GM06990 (cell line): ENCODE data around the gene GSPT1.
"Not testable (repeated sequence)": the region's sequence is repeated elsewhere in the genome, so short reads cannot be mapped to it uniquely, and the experiment has no call there.

Experiments used
- DNase-seq: peaks from one replicate; pipeline ENCODE4 v3.0.0-alpha.2; 2011; ENCODE audit not compliant: insufficient read length; ENCODE audit errors: extremely low read depth
- H3K27me3 ChIP-seq: replicated peaks from 2 replicates; pipeline ENCODE4 v1.6.0; 2011; ENCODE audit warnings: low read length; ENCODE audit not compliant: control insufficient read depth, insufficient read depth
- H3K36me3 ChIP-seq: 2 replicates; pipeline ENCODE4 v1.5.1; 2011; ENCODE audit warnings: low read length; ENCODE audit not compliant: control insufficient read depth, insufficient read depth
- H3K4me3 ChIP-seq: replicated peaks from 2 replicates; pipeline ENCODE4 v1.5.1; 2011; ENCODE audit warnings: low read depth, mild to moderate bottlenecking, control low read depth, low read length
- TF ChIP-seq, protein P1 (sequence below): IDR thresholded peaks from 2 replicates; pipeline ENCODE4 v1.5.1; 2011; ENCODE audit warnings: low read length, control low read depth, mild to moderate bottlenecking, inconsistent platforms; ENCODE audit not compliant: insufficient read depth, poor library complexity, severe bottlenecking

Gene GSPT1

DNA sequence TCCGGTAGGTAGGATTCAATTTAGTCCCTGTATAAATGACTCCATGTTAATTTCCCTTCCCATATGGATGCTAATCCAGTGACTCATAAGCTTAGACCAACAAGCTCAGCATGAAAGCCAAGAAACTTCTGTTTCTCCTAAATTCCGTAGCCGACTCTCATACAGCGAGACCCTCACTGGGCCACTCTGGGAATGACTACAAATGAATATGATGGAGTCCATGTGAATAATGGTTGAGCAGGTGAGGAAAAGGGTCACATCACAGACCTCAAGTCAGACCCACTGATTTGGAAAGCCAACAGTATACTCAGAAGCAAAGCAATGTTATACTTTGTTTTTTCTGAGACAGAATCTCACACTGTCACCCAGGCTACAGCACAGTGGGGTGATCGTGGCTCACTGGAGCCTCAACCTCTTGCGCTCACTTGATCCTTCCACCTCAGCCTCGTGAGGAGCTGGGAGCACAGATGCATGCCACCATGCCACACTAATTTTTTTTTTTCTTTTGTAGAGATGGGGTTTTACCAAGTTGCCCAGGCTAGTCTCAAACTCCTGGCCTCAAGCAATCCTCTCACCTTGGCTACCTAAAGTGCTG is 79.0 kb downstream of the GSPT1 start:
- TF ChIP-seq, protein P1, sequence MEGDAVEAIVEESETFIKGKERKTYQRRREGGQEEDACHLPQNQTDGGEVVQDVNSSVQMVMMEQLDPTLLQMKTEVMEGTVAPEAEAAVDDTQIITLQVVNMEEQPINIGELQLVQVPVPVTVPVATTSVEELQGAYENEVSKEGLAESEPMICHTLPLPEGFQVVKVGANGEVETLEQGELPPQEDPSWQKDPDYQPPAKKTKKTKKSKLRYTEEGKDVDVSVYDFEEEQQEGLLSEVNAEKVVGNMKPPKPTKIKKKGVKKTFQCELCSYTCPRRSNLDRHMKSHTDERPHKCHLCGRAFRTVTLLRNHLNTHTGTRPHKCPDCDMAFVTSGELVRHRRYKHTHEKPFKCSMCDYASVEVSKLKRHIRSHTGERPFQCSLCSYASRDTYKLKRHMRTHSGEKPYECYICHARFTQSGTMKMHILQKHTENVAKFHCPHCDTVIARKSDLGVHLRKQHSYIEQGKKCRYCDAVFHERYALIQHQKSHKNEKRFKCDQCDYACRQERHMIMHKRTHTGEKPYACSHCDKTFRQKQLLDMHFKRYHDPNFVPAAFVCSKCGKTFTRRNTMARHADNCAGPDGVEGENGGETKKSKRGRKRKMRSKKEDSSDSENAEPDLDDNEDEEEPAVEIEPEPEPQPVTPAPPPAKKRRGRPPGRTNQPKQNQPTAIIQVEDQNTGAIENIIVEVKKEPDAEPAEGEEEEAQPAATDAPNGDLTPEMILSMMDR: no peak
- H3K36me3 ChIP-seq: peaks cover 23% of the 10 kb centered on the region
- no peak overlapping the region for H3K4me3 ChIP-seq
- H3K27me3 ChIP-seq: no peaks in the 10 kb centered on the region
- DNase-seq: no peak

DNA sequence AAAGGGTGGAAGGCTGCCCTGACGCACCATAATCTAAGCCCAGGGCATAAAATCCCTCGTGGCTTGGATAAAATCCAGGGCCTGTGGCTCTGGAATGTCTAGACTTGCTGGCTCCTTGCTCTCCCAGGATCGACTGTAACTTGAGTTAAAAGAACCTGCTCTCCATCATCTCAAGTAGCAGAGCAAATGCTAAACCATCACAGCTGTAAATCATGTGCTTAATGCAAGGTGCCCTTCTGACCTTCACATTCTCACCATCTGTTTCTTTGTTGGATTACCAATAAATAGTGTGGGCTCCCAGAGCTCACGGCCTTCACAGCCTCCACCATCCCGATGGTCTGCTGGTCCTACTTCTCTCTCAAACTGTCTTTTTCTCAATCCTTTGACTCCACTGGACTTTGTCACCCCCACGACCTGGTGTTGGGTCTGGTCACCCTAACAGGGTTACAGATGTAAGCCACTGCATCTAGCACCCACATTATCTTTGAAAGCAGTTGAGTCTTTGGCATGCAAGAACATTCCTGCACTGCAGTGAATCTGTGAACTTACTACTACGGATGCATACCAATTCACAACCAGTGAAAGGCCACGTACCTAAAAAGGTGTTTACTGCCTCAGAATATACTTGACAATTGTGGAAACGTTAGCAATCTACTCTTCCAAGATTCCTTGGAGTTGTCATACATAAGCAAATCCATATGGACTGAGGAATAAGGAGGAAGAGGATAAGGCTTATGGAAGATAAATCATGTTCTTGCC is 79.7 kb downstream of the GSPT1 start:
- Histone ChIP-seq H3K27me3 (no peaks in the 10 kb centered on the region), H3K4me3 (no peak overlapping the region), H3K36me3 (peaks cover 21% of the 10 kb centered on the region)
- no peak for DNase-seq
- TF ChIP-seq, protein P1: no peak

DNA sequence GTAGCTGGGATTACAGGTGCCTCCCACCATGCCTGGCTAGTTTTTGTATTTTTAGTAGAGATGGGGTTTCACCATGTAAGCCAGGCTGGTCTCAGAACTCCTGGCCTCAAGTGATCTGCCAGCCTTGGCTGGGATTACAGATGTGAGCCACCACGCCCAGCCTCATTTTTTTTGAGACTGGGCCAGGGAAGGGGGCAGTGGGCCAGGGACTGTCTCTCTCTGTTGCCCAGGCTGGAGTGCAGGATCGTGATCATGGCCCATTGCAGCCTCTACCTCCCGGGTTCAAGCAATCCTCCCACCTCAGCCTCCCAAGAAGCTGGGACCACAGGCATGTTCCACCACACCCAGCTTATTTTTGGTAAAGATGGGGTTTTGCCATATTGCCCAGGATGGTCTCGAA is 80.4 kb downstream of the GSPT1 start:
- Histone ChIP-seq H3K4me3 (no peak overlapping the region), H3K27me3 (no peaks in the 10 kb centered on the region), H3K36me3 (peaks cover 16% of the 10 kb centered on the region)
- TF ChIP-seq, protein P1: no peak
- no peak for DNase-seq

DNA sequence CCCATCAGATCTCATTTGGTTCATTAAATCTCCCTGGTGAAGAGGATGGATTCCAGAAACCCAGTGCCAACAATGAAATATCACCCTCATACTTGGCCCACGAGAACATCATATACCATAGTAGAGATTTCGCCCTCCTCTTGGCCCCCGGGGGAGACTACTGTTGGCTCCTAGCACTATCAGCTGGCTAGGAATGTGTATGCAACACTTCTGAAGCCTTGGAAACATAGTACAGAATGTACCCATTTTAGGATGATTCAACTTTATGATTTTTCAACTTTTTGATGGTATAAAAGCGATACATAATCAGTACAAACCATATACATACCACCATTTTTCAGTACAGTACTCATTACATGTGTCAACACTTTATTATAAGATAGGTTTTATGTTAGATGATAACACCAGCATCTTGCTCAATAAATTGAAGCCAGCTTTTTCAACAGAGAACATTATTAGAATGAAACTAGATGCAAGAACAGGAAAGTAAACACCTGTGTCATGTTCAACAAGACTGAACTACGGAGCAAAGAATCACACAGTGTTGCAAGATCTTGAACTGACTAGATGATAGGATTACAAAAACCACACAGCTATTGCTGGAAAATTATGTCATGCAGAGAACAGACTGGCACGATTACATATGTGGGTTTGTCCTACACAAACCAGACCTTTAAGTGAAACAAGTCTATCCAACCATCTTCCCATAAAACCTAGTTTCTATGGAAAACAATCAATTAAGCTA is 81.6 kb downstream of the GSPT1 start:
- no peaks in the 10 kb centered on the region for H3K27me3 ChIP-seq
- no peak for DNase-seq
- peaks cover 11% of the 10 kb centered on the region for H3K36me3 ChIP-seq
- no peak overlapping the region for H3K4me3 ChIP-seq
- TF ChIP-seq, protein P1: no peak

DNA sequence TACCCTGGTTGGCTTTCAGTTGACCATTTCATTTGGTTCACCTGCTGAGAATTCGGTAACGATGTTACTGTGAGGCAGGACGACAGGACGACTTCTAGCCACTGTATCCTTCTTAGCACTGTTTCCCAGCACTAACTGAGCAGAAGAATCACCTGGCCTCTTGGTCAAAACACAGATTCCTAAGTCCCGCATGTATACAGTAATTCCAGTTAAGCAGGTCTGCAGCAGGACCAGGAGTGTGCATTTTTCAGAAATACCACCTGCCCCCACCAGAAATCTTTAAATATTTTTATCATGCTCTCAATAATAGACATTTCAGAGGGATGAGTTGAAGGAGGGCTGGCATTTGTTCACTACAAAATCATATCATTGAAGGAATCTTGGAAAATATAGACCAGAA is 87.1 kb downstream of the GSPT1 start:
- Histone ChIP-seq H3K4me3 (no peak overlapping the region), H3K36me3 (no peaks in the 10 kb centered on the region), H3K27me3 (no peaks in the 10 kb centered on the region)
- no peak for DNase-seq
- TF ChIP-seq, protein P1: no peak

DNA sequence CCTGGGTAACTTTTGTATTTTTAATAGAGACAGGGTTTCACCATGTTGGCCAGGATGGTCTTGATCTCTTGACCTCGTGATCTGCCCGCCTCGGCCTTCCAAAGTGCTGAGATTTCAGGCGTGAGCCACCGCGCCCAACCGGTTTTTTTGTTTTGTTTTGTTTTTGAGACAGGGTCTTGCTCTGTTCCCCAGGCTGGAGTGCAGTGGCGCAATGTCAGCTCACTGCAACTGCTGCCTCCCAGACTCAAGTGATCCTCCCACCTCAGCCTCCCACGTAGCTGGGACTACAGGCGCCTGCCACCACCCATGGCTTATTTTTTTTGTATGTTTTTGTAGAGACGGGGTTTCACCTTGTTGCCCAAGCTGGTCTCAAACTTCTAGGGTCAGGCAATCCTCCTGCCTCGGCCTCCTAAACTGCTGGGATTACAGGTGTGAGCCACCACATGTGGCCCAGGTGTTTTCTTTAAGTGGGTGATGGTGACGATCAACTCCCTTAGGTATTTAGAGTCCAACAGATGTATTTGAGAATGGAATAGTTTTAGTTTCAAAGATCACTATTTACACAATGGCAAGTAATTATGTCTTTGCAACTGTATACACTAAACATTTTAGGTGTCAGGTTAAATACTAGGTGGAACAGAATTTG is 90.1 kb downstream of the GSPT1 start:
- DNase-seq, H3K36me3 ChIP-seq, H3K27me3 ChIP-seq, H3K4me3 ChIP-seq: not testable (repeated sequence)
